Daoy (cell line): ENCODE data around the gene SULT1E1. TPM values are rescaled to one million over a fixed set of nuclear protein-coding genes. Genes with fewer than 3 reads are reported as not detected.

Source experiments
- DNase-seq: peaks from one replicate; pipeline ENCODE4 v3.0.0-alpha.2; 2015; ENCODE audit warnings: low read depth
- total RNA-seq: library from RNA; depleted of rRNA; stranded (reverse); fragments of >200 nt; shearing (Covaris generic); gene quantifications from 2 replicates; pipeline ENCODE4 v1.2.3, GENCODE V29; 2014; rRNA removed

SULT1E1 gene
- 0.33 and 1.3 TPM in 2 replicates for total RNA-seq

DNA sequence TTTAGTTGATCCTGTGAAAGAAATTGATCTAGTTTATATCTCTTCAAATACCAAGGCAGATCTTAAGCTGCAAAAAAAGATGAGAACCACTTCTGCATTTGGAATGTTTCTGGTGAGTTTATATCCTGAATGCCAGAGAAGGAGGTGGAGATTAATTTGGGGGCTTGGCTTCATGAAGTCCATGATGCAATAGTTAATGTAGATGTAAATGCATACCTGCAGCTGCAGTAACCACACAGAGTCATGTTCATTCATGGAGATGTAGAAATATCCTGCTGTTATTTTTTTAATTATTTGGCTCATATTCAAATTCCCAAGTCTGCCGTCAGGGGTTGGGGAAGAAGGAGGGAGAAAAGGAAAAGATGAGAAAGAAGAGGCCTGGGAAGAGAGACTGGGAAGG lies at the start of gene SULT1E1:
Gene SULT1E1 (minus strand): TSS at position 94 of the 400 bp plus-strand sequence. CDS start 2,501 bp downstream, outside the sequence.
- no peak for DNase-seq

DNA sequence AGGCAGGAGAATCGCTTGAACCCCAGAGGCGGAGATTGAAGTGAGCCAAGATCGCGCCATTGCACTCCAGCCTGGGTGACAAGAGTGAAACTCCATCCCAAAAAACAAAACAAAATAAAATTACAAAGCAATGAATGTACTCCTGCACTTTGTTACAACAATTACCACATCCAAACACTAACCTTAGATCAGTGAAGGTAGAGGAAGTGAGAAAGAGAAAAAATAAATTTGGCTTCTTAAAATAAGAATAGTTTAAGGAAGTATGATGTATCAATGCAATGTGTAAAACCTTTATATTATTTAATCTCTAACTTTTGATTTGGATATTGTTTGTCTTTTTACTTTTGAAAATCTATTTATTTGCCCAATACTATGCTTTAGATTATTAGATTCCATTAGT lies 49.2 kb upstream of the SULT1E1 start:
- DNase-seq: no peak

DNA sequence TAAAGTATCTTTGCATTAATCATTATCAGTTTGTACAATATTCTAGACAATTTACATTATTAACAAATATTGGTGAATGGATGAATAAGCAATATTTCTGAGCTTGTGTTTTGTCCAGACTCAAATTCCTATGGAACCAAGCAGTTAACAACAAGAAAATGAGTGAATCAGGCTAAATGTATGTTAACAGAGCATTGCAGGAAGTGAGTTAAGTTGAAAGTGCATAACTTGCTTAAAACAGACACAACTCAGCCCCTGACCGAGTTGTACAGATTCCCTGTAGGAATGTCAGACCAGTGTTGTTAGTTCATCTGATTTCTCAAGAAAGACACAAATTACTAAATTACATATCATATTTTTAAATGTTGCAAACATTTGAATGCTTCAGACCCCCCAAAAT lies 47.2 kb upstream of the SULT1E1 start:
- DNase-seq: no peak

DNA sequence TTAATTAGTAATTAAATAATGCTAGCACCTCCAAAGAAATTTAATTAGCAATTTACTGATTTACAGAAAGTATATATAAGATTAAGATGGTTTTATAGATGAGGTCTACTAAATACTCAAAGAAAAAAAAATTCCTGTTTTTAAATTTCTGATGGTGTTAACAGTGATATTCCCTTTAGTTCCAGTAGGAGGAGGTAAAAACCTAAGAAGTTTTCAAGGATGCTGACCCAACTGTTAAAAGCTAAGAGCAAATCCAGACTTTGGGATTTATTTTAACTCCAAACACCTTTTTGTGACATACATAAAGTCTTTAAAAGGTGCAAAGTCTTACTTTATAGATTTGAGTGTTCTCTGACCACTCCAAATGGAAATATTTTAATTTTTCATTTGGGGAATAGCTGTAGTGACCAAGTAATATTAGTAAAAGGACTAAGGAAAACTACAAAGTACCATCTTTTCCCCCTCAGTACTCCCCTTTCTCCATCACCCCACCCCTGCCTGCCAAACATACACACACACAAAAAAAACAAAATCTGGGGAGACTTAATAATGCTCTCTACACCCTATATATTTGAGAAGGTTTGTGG lies 36.7 kb upstream of the SULT1E1 start:
- DNase-seq: no peak

- DNase-seq: no peak
These were observed 34.8 kb upstream of the SULT1E1 start for GRCh38 chr4:69894721-69895120.

DNA sequence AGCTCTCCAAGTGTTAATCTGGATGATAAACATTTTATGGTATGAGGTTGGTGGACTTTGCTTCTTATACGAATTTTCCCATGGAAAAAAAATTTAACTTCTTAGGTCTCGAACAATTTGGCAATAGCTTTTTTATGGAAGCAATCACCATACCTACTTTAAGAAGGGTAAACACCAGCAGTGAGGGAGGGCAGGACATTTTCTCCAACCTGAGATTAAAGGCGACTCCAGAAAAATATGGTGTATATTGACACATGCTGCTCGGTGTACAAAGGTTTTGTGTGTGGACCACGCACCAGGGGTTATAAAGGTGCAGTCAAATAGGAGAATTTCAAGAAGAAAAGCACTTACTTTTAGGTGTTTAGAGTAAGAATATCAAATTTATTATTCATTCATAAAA lies 34.2 kb upstream of the SULT1E1 start:
- DNase-seq: no peak

GRCh38 chr4:69888336-69888735 lies 28.4 kb upstream of the SULT1E1 start:
- no peak for DNase-seq

GRCh38 chr4:69882150-69882549 lies 22.2 kb upstream of the SULT1E1 start:
- DNase-seq: no peak

GRCh38 chr4:69881173-69881773 lies 21.3 kb upstream of the SULT1E1 start:
- DNase-seq: peak; percentile 2

GRCh38 chr4:69878250-69878649 lies 18.3 kb upstream of the SULT1E1 start:
- no peak for DNase-seq

DNA sequence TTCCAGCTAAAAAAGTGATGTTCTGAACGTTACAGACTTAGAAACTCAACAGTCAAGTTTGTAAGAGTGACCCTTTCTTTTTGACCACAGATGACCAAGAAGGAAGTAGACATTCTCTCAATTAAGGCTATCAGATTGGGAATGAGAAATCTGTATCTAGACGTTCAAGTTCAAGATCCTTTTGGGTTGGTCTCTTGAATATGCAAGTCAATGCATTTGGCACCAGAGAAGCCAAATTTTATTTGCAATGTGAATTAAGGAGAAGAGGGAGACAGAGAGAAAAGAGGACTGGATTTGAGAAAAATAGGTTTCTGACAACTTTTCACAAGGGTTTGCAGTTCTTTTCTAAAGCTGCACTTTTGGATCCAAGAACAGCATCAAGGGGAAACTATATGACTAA lies 17.5 kb upstream of the SULT1E1 start:
- no peak for DNase-seq

DNA sequence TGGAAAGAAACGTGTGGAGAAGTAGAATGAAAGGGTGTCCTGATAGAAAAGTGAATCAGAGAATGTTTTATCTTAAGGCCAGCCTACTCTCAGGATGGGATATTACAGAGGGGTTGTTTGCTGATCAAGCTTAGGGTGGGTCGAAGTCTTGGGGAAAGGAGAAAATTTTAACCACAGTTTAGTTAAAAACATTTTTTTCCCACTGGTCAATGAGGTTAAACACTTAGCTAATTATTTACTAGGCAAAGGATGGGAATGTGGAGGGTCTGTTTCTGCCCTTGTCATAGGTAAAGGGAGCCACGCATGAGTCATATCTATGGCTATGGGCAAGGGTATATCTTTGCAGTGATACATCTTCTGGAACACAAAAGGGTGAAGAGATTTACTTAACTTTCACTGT lies 16.1 kb upstream of the SULT1E1 start:
- no peak for DNase-seq

DNA sequence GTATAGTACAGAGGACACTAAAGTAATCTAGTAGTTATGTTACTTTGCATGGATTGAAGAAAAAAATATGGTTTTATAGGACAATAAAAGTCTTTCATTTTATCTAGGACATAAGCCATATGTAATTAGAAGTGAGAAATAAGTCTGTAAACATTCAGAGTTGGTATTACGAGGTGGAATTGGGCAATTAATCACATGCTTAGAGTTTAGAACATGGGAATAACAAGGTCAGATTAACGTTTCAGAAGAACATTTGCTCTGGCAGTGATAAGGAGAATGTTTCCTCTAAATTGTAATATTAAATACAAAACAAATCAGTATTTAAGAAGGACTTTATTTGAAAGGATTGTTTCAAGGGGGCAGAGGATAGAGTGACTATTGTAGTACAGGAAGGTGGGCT lies 15.6 kb upstream of the SULT1E1 start:
- DNase-seq: no peak

- no peak for DNase-seq
These were observed 14.6 kb upstream of the SULT1E1 start for GRCh38 chr4:69874507-69874906.

DNA sequence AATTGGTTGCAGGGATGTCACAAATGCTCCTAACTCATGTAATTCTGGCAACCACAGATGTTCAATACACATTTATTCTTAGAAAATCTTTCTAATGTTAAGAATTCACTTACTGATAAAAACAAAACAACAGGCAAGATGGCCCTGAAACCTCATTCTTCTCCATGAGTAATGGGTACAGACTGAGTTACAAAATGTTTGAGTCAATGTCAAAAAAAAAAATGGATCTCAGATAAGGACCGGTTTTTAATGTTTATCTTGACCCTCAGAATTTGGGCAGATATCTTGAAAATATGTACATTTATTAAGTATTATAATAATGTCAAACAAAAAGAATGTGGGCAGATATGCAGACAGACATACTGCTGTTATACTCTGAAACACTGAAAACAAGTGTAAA lies 1.8 kb upstream of the SULT1E1 start:
- DNase-seq: no peak

DNA sequence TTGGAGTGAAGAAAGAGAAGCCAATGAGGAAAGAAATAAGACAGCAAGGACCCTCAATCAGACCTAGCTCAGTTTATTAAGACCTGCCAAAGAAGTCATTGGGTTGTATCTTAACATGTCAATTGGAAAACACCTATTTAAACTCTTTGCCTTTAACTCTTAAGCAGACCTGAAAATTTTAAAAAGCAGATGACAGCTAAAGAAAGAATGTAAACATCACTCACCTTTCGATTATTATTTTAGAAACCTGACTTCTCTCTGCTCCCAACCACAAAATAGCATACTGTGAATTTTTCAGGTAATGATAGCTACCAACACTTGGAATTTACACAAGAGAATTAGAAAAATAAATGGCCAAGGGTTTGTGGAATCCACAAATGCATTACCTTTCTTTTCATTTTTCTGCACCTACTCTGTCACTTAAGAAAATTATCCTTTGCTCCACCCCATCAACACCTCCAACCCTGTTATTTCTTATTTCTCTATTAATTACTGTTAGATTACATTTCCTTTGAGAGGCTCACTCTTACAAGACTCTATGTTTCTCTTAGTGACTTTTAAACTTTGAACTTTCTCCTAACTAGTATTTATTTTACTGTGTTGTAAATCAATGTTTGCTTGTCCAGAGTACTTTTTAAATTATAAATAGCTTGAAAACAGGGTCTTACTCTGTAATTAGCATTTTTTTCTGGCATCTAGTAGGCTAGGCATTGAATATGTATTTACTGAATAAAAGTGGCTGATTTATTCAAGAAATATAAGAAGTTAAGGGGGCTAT lies 765 bp upstream of the SULT1E1 start:
- DNase-seq: no peak

GRCh38 chr4:69859140-69859685 lies 732 bp downstream of the SULT1E1 start:
- DNase-seq: no peak

- no peak for DNase-seq
These were observed 1.3 kb downstream of the SULT1E1 start for GRCh38 chr4:69858690-69859089.

DNA sequence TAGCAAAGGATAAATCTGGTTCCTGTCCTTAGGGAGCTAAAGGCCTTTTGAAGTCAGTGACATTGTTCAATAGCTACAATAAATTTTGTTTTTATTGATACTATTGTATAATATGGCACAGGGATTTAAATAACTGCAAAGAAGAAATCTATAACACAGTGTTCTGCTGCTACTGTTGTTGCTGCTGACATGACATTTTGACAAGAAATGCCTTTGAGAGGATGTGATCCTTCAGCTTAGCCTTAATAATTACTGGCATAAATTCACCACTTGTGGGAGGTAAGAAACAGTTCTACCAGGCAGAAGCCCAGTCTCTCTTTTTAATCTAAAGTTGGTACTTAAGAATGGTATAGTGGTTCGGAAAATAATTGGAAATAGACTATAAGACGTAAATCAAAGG lies 4.1 kb downstream of the SULT1E1 start:
- no peak for DNase-seq

DNA sequence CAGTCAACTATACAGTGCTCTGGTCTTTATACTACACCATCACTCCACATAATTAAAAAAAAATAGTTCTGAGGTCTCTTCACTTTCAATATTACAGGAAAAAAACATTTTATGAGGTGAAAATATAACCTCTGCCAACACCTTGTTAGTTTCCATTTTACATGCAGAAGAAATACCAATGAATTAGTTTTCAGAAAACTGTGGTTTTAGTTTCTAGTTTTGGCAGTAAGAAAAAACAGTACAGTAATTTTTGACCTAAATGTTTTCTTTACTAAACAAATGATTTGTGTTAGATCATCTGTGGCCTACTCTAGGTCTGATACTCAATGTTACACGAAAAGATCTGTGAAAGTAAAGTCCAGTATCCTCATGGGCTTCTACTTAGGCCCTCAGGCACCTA lies 10.0 kb downstream of the SULT1E1 start:
- DNase-seq: no peak

GRCh38 chr4:69849297-69849696 lies 10.6 kb downstream of the SULT1E1 start:
- DNase-seq: no peak

- no peak for DNase-seq
These were observed 11.9 kb downstream of the SULT1E1 start for GRCh38 chr4:69848028-69848427.

GRCh38 chr4:69843932-69844331 lies 16.0 kb downstream of the SULT1E1 start:
- no peak for DNase-seq
